Endothelial cell of umbilical vein (primary cell): ENCODE measurements around the gene SPATA31E1. TPM values are rescaled to one million over a fixed set of nuclear protein-coding genes. Genes with fewer than 3 reads are reported as not detected.

ENCODE experiments used
- BruUV-seq: library from RNA; stranded (reverse); fragments of 400-500 nt; replicated peaks from 2 replicates; lab custom pipeline; 2021; lab: Mats Ljungman, UMichigan
- CTCF ChIA-PET: fragments of 300-600, 350-600 bp; sonication (Branson Sonifier 250); formaldehyde crosslinking; loops from one replicate; lab custom pipeline; 2021; ENCODE audit warnings: antibody characterized with exemption, inconsistent platforms; lab: Charles Lee
- POLR2A ChIA-PET: fragments of 300-600, 350-600 bp; sonication (Branson Sonifier 250); formaldehyde crosslinking; loops from one replicate; lab custom pipeline; 2021; ENCODE audit warnings: antibody characterized with exemption, inconsistent platforms; lab: Charles Lee
- DNase-seq: peaks from one replicate; pipeline ENCODE4 v3.0.0-alpha.2; 2011; ENCODE audit warnings: low read depth, low spot score
- FAIRE-seq: peaks from 2 replicates; lab custom pipeline; 2011; peaks lifted over from hg19 to GRCh38; lab: Jason Lieb, UNC
- H2AFZ ChIP-seq: 2 replicates; pipeline ENCODE4 v1.6.0; 2012; ENCODE audit warnings: low read depth, low read length, control low read depth, inconsistent platforms
- H3K27ac ChIP-seq: 2 replicates; pipeline ENCODE4 v1.5.1; 2011; ENCODE audit warnings: low read depth, mild to moderate bottlenecking, control low read depth, low read length, moderate library complexity; ENCODE audit not compliant: insufficient read depth
- H3K27me3 ChIP-seq, 2 experiments: 2 replicates each; pipeline versions ENCODE4 v1.6.0 to v1.6.1; 2011; ENCODE audit warnings: low read length in 2 of 2, mixed read lengths in 1 of 2; ENCODE audit not compliant: control insufficient read depth in 2 of 2, insufficient read depth in 2 of 2
- H3K36me3 ChIP-seq, 2 experiments: 2 replicates in 1 of 2; 3 replicates in 1 of 2; pipeline ENCODE4 v1.5.1; 2011; ENCODE audit warnings: low read length in 2 of 2, mild to moderate bottlenecking in 1 of 2, moderate library complexity in 1 of 2; ENCODE audit not compliant: control insufficient read depth in 2 of 2, insufficient read depth in 2 of 2; ENCODE audit errors: extremely low read depth in 1 of 2
- H3K4me1 ChIP-seq: 3 replicates; pipeline ENCODE4 v1.5.1; 2011; ENCODE audit warnings: mild to moderate bottlenecking, low read length; ENCODE audit not compliant: control insufficient read depth, insufficient read depth; ENCODE audit errors: extremely low read depth
- H3K4me2 ChIP-seq: 2 replicates; pipeline ENCODE4 v1.6.1; 2011; ENCODE audit warnings: low read length, control low read depth, mixed read lengths; ENCODE audit not compliant: insufficient read depth
- H3K4me3 ChIP-seq, 3 experiments: fragments of 200-600 bp in 1 of 3; sonication (generic), shearing (Covaris generic) in 1 of 3; replicated peaks in 1 of 3; 2 replicates each; pipeline ENCODE4 v1.5.1; 2011 to 2016; ENCODE audit warnings: control low read depth in 3 of 3, low read length in 3 of 3, mild to moderate bottlenecking in 2 of 3, inconsistent platforms in 1 of 3, low read depth in 1 of 3, moderate library complexity in 1 of 3; ENCODE audit not compliant: insufficient read depth in 1 of 3
- H3K79me2 ChIP-seq: 2 replicates; pipeline ENCODE4 v1.6.0; 2012; ENCODE audit warnings: low read length, inconsistent platforms; ENCODE audit not compliant: control insufficient read depth, insufficient read depth
- H3K9ac ChIP-seq: replicated peaks from 2 replicates; pipeline ENCODE3; 2011; ENCODE audit warnings: low read length, control low read depth; ENCODE audit not compliant: insufficient read depth; ENCODE audit errors: extremely low read depth
- H3K9me1 ChIP-seq: replicated peaks from 3 replicates; pipeline ENCODE4 v1.6.0; 2011; ENCODE audit warnings: mild to moderate bottlenecking, low read length; ENCODE audit not compliant: control insufficient read depth, insufficient read depth; ENCODE audit errors: extremely low read depth
- H3K9me3 ChIP-seq: replicated peaks from 2 replicates; pipeline ENCODE4 v1.5.1; 2012; ENCODE audit warnings: low read length, inconsistent platforms; ENCODE audit not compliant: control insufficient read depth, insufficient read depth
- H4K20me1 ChIP-seq: replicated peaks from 2 replicates; pipeline ENCODE3; 2011; ENCODE audit warnings: mild to moderate bottlenecking, low read length; ENCODE audit not compliant: control insufficient read depth, insufficient read depth; ENCODE audit errors: extremely low read depth
- FOS ChIP-seq: IDR thresholded peaks from 2 replicates; pipeline ENCODE4 v1.6.1; 2011; ENCODE audit warnings: mild to moderate bottlenecking, low read length, moderate library complexity, borderline replicate concordance; ENCODE audit not compliant: insufficient read depth
- GATA2 ChIP-seq: IDR thresholded peaks from 2 replicates; pipeline ENCODE4 v1.7.0; 2011; ENCODE audit warnings: low read depth, mild to moderate bottlenecking, moderate library complexity, mixed read lengths, low read length; ENCODE audit not compliant: insufficient read length, insufficient read depth
- JUN ChIP-seq: IDR thresholded peaks from 2 replicates; pipeline ENCODE4 v1.6.1; 2011; ENCODE audit warnings: borderline replicate concordance, low read depth; ENCODE audit not compliant: insufficient read length, insufficient read depth
- POLR2A ChIP-seq: IDR thresholded peaks from 2 replicates; pipeline ENCODE4 v1.6.1; 2012; ENCODE audit warnings: low read depth, mild to moderate bottlenecking, control low read depth, low read length
- POLR2AphosphoS5 ChIP-seq: IDR thresholded peaks from 2 replicates; pipeline ENCODE4 v1.6.1; 2012; ENCODE audit warnings: low read depth, mild to moderate bottlenecking, control low read depth, low read length, moderate library complexity; ENCODE audit not compliant: insufficient read depth
- dilution Hi-C: fragments of 300-500 bp; cut with MboI; formaldehyde crosslinking; loops from one replicate; pipeline ENCODE4 v1.15.0; 2019; ENCODE audit warnings: low sequenced_read_pairs; ENCODE audit not compliant: extremely low pct_ligation_motif_present
- intact Hi-C: fragments of 100-400 bp; cut with micrococcal nuclease; formaldehyde crosslinking; loops from one replicate; pipeline ENCODE4 v1.10.0; 2022
- polyA plus RNA-seq, 4 experiments: library from polyadenylated mRNA; depleted of rRNA in 3 of 4; stranded (reverse) in 3 of 4; unstranded in 1 of 4; fragments of >200 nt; gene quantifications; 2 replicates each; pipeline versions ENCODE4 v1.2.1 to v1.2.3, GENCODE V29; 2011 to 2012; ENCODE audit warnings: missing spikeins in 1 of 4
- total RNA-seq: library from RNA; stranded (reverse); gene quantifications from 2 replicates; pipeline ENCODE4 v1.2.3, GENCODE V29; 2021
- TF ChIP-seq, protein P1 (sequence below), 2 donors: IDR thresholded peaks; 1 replicate in 1 of 2; 2 replicates in 1 of 2; pipeline ENCODE4 v1.5.1; 2011; ENCODE audit warnings: low read length in 2 of 2, mild to moderate bottlenecking in 2 of 2, moderate library complexity in 2 of 2, control low read depth in 1 of 2, inconsistent platforms in 1 of 2, low read depth in 1 of 2; ENCODE audit not compliant: insufficient read depth in 1 of 2; ENCODE audit errors: extremely low read depth in 1 of 2

Gene SPATA31E1
- total and polyA plus RNA-seq, 2 donors (not counting 3 experiments of a cell fraction or from before 2014, with no cell fraction given) = not detected

DNA sequence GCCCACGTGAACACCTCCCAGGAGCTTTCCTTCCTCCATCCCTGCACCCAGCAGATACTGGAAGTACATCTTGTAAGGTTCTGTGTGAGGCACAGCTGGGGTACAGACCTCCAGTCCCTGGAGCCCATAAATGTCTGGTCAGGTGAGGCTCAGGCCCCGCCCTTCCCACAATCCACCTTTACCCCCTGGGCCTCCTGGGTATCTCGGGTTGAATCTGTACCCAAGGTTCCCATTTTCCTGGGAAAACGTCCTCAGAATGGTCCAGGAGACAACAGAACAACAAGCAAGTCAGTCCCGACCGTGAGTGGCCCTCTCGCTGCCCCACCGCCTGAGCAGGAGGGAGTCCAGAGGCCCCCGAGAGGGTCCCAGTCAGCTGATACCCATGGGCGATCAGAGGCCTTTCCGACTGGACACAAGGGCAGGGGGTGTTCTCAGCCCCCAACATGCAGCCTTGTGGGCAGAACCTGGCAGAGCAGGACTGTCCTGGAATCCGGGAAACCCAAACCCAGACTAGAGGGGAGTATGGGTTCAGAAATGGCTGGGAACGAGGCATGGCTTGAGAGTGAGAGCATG, 4.3 kb downstream of the SPATA31E1 start:
- no peaks in the 10 kb centered on the region for H3K9me1 ChIP-seq
- H4K20me1 ChIP-seq = no peaks in the 10 kb centered on the region
- POLR2A ChIA-PET = no interaction called here
- no peaks in the 10 kb centered on the region for H3K9me3 ChIP-seq
- BruUV-seq = no TSS peak
- no peaks in the 10 kb centered on the region for H3K4me1 ChIP-seq
- H2AFZ ChIP-seq = no peak overlapping the region
- H3K4me3 ChIP-seq = no peak overlapping the region
- no peak overlapping the region for H3K27ac ChIP-seq
- intact Hi-C loops (no loop called here), dilution Hi-C loops (no loop called here)
- FAIRE-seq (no peak), DNase-seq (no peak)
- H3K27me3 ChIP-seq = no peaks in the 10 kb centered on the region
- H3K4me2 ChIP-seq = no peak overlapping the region
- no peaks in the 10 kb centered on the region for H3K36me3 ChIP-seq
- H3K9ac ChIP-seq = no peak overlapping the region
- TF ChIP-seq GATA2 (no peak), POLR2AphosphoS5 (no peak), POLR2A (no peak), FOS (no peak), JUN (no peak)
- TF ChIP-seq, protein P1, sequence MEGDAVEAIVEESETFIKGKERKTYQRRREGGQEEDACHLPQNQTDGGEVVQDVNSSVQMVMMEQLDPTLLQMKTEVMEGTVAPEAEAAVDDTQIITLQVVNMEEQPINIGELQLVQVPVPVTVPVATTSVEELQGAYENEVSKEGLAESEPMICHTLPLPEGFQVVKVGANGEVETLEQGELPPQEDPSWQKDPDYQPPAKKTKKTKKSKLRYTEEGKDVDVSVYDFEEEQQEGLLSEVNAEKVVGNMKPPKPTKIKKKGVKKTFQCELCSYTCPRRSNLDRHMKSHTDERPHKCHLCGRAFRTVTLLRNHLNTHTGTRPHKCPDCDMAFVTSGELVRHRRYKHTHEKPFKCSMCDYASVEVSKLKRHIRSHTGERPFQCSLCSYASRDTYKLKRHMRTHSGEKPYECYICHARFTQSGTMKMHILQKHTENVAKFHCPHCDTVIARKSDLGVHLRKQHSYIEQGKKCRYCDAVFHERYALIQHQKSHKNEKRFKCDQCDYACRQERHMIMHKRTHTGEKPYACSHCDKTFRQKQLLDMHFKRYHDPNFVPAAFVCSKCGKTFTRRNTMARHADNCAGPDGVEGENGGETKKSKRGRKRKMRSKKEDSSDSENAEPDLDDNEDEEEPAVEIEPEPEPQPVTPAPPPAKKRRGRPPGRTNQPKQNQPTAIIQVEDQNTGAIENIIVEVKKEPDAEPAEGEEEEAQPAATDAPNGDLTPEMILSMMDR (IDR thresholded peaks at IDR 0.05; ENCODE audit: extremely low read depth in 1 of 2, insufficient read depth in 1 of 2, low read depth in 1 of 2, low read length in 2 of 2) = no peak
- CTCF ChIA-PET = no interaction called here
- H3K79me2 ChIP-seq = no peaks in the 10 kb centered on the region
